Measurements from ENCODE around the gene BACH2. TPM values are rescaled to one million over a fixed set of nuclear protein-coding genes. Genes with fewer than 3 reads are reported as not detected.

The BACH2 gene
- total and polyA plus RNA-seq, 8 donors = 0.19 to 10.8 (median 1.4) TPM; not detected in 1

DNA sequence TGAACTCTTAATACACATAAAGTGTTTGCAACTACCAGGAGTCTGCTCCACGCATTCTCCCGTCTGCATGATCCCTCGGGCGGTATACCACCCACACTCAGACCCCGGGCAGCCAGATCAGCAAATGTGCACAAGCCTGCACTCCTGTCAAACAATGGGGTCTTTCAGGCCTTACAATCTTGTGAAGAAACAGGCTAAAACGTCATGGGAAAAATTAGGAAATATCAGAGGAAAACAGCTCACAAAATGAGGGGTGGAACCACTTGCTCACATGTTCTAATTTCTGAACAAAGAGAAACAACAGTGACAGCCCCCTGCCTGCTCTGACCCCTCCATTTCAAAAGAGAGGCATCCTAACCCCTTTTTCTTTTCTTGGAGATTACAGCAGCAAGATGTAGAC lies 69.4 kb downstream of the BACH2 start:
- peak in 1 of 2 donors; percentile 61 for DNase-seq
- no peak overlapping the region for H3K27ac ChIP-seq

DNA sequence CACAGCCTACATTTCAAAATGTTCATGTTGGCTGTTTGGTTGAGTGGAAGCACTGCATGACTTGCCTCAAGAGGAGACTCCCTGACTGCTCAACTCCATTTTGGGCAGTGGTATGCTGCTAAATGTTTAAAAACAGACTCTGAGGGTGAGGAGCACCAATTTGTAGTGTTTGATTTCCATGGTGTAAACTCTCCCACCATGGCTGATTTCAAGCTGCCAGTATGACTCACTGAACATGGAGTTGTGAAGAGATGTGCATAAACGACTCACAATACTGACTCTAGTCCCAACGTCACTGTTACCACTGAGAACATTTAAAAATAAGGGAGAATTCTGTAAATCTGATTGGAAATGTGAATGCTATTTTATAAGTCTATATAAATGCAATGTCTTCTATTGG lies 70.4 kb downstream of the BACH2 start:
- no peaks in the 10 kb centered on the region for H3K27me3 ChIP-seq
- intact Hi-C loops (cut with DNase I; ENCODE audit: low total_unique reads) = loop anchor here (10.0 kb wide), 1 partner anchor 69 kb away; the partner anchor contains the start of gene BACH2
- H3K27ac ChIP-seq = no peak overlapping the region
- WGBS, 5 donors = 69 to 79% (median 71%) methylated on average over 2 of the region's 2 CpGs
- peaks cover 0 to 4% (median 0%) of the 10 kb centered on the region in 4 donors for H3K4me1 ChIP-seq
- no peak overlapping the region for H3K4me3 ChIP-seq
- no peak for DNase-seq
- TF ChIP-seq EP300 (IDR thresholded peaks at IDR 0.05) = no peak
- TF ChIP-seq, protein P1, sequence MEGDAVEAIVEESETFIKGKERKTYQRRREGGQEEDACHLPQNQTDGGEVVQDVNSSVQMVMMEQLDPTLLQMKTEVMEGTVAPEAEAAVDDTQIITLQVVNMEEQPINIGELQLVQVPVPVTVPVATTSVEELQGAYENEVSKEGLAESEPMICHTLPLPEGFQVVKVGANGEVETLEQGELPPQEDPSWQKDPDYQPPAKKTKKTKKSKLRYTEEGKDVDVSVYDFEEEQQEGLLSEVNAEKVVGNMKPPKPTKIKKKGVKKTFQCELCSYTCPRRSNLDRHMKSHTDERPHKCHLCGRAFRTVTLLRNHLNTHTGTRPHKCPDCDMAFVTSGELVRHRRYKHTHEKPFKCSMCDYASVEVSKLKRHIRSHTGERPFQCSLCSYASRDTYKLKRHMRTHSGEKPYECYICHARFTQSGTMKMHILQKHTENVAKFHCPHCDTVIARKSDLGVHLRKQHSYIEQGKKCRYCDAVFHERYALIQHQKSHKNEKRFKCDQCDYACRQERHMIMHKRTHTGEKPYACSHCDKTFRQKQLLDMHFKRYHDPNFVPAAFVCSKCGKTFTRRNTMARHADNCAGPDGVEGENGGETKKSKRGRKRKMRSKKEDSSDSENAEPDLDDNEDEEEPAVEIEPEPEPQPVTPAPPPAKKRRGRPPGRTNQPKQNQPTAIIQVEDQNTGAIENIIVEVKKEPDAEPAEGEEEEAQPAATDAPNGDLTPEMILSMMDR (IDR thresholded peaks at IDR 0.05) = no peak
- TF ChIP-seq POLR2AphosphoS5 (IDR thresholded peaks at IDR 0.05) = no peak
- TF ChIP-seq POLR2A (IDR thresholded peaks at IDR 0.05) = no peak
- peaks cover 0 to 10% (median 4%) of the 10 kb centered on the region in 4 donors for H3K9me3 ChIP-seq
- H3K36me3 ChIP-seq = no peaks in the 10 kb centered on the region

More for the DNA sequence above, 69.4 kb downstream of the BACH2 start:
- no peak overlapping the region for H3K4me3 ChIP-seq
- no peaks in the 10 kb centered on the region for H3K27me3 ChIP-seq
- H3K4me1 ChIP-seq = peaks cover 0 to 4% (median 0%) of the 10 kb centered on the region in 4 donors
- H3K9me3 ChIP-seq = peaks cover 0 to 10% (median 4%) of the 10 kb centered on the region in 4 donors
- intact Hi-C loops (cut with DNase I; ENCODE audit: low total_unique reads) = loop anchor here (10.0 kb wide), 1 partner anchor 68 kb away; the partner anchor contains the start of gene BACH2
- no peak for TF ChIP-seq POLR2A (IDR thresholded peaks at IDR 0.05)
- TF ChIP-seq, protein P1 (IDR thresholded peaks at IDR 0.05) = no peak
- TF ChIP-seq POLR2AphosphoS5 (IDR thresholded peaks at IDR 0.05) = no peak
- no peak for TF ChIP-seq EP300 (IDR thresholded peaks at IDR 0.05)
- WGBS, 5 donors = 80 to 94% (median 84%) methylated on average over 6 of the region's 6 CpGs
- no peaks in the 10 kb centered on the region for H3K36me3 ChIP-seq

DNA sequence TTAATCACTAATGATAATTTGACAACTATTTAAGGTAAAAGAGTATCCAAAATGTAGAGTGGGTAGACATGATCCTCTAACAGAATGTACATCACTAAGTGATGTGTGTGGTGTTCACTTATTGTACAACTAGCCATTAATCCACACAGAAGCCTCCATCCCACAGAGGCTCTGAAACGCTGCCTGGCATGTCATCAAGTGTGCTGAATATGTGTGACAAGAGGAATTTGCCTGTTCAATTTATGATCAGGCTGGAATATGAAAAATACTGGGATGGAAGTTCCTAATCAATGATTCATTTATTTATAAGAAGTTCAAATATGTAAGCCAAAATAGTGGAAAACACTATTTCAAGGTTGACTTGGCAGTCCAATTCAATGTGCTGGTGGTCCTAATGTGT lies 72.4 kb downstream of the BACH2 start:
- no peaks in the 10 kb centered on the region for H3K27me3 ChIP-seq
- 80 to 100% (median 87%) methylated on average over 1 of the region's 1 CpG for WGBS, 5 donors
- peaks cover 4 to 16% (median 6%) of the 10 kb centered on the region in 4 donors for H3K4me1 ChIP-seq
- intact Hi-C loops (cut with DNase I; ENCODE audit: low total_unique reads) = loop anchor here (10.0 kb wide), 1 partner anchor 71 kb away; the partner anchor contains the start of gene BACH2
- H3K4me3 ChIP-seq = no peak overlapping the region
- no peaks in the 10 kb centered on the region for H3K36me3 ChIP-seq
- peaks cover 0 to 10% (median 4%) of the 10 kb centered on the region in 4 donors for H3K9me3 ChIP-seq
- H3K27ac ChIP-seq = no peak overlapping the region
- TF ChIP-seq POLR2A (IDR thresholded peaks at IDR 0.05) = no peak
- TF ChIP-seq EP300 (IDR thresholded peaks at IDR 0.05) = no peak
- no peak for TF ChIP-seq POLR2AphosphoS5 (IDR thresholded peaks at IDR 0.05)
- TF ChIP-seq, protein P1 (IDR thresholded peaks at IDR 0.05) = no peak
- DNase-seq = no peak

DNA sequence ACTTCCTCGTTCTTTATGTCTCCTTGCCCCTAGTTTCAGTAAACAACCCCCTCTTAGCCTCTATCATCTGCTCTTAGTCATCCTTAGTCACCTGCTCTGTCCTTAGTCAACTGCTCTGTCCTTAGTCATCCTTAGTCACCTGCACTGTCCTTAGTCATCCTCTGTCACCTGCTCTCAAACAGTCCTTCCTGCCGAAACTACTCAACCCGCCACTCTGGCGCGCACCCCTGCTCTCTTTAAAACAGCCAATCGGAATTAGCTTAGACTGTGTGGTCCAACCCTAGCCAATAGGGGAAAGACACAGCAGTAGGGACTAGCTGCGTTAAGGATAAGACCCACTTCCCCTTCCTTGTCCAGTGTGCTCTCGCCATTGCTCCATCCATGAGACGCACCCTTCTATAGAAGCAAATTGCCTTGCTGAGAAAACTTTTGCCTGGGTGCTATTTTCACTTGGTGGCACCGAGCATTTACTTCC lies 73.9 kb downstream of the BACH2 start:
- Histone ChIP-seq H3K9me3 (peaks cover 0 to 10% (median 4%) of the 10 kb centered on the region in 4 donors), H3K27me3 (no peaks in the 10 kb centered on the region), H3K4me1 (peaks cover 7 to 31% (median 17%) of the 10 kb centered on the region in 4 donors), H3K27ac (no peak overlapping the region), H3K4me3 (no peak overlapping the region), H3K36me3 (no peaks in the 10 kb centered on the region)
- WGBS, 5 donors = 93 to 99% (median 96%) methylated on average over 10 of the region's 10 CpGs
- DNase-seq = no peak
- TF ChIP-seq EP300 (IDR thresholded peaks at IDR 0.05) (no peak), POLR2A (IDR thresholded peaks at IDR 0.05) (no peak), POLR2AphosphoS5 (IDR thresholded peaks at IDR 0.05) (no peak)
- TF ChIP-seq, protein P1 (IDR thresholded peaks at IDR 0.05) = no peak
- intact Hi-C loops (cut with DNase I; ENCODE audit: low total_unique reads) = loop anchor here (10.0 kb wide), 1 partner anchor 72 kb away; the partner anchor contains the start of gene BACH2

All from stomach (tissue), 9 donors.